IMR-90 (cell line): ENCODE results near the gene ADAM33.

Experiments used
- CEBPB ChIP-seq: IDR thresholded peaks from 2 replicates; pipeline ENCODE4 v1.6.1; 2012; ENCODE audit warnings: low read depth, low read length, improper control_type of control experiment
- CHD1 ChIP-seq: IDR thresholded peaks from 2 replicates; pipeline ENCODE4 v1.6.1; 2012; ENCODE audit warnings: low read depth, low read length, improper control_type of control experiment
- FOS ChIP-seq: fragments of 150-350 bp; IDR thresholded peaks from 2 replicates; pipeline ENCODE4 v1.6.1; 2016; ENCODE audit warnings: low read depth, low read length
- MAFK ChIP-seq: IDR thresholded peaks from 2 replicates; pipeline ENCODE4 v1.6.1; 2012; ENCODE audit warnings: low read depth, low read length, improper control_type of control experiment
- MXI1 ChIP-seq: IDR thresholded peaks from 2 replicates; pipeline ENCODE4 v1.6.1; 2012; ENCODE audit warnings: low read depth, mild to moderate bottlenecking, low read length, moderate library complexity, borderline replicate concordance
- NFE2L2 ChIP-seq: fragments of 150-350 bp; IDR thresholded peaks from 2 replicates; pipeline ENCODE4 v1.6.1; 2016; ENCODE audit warnings: low read depth, mild to moderate bottlenecking, low read length
- POLR2A ChIP-seq: IDR thresholded peaks from 2 replicates; pipeline ENCODE4 v1.6.1; 2012; ENCODE audit warnings: mild to moderate bottlenecking, low read depth, low read length
- RAD21 ChIP-seq: IDR thresholded peaks from 2 replicates; pipeline ENCODE4 v1.6.1; 2012; ENCODE audit warnings: low read length, improper control_type of control experiment
- RCOR1 ChIP-seq: IDR thresholded peaks from 2 replicates; pipeline ENCODE4 v1.6.1; 2012; ENCODE audit warnings: mild to moderate bottlenecking, low read length, improper control_type of control experiment; ENCODE audit not compliant: insufficient replicate concordance
- RFX5 ChIP-seq: IDR thresholded peaks from 2 replicates; pipeline ENCODE4 v1.8.0; 2012; ENCODE audit warnings: low read depth, mild to moderate bottlenecking, low read length, moderate library complexity
- SMC3 ChIP-seq: fragments of 150-350 bp; IDR thresholded peaks from 2 replicates; pipeline ENCODE4 v1.6.1; 2016; ENCODE audit warnings: low read depth, mild to moderate bottlenecking, antibody characterized with exemption, low read length, moderate library complexity
- USF2 ChIP-seq: fragments of 150-350 bp; IDR thresholded peaks from 2 replicates; pipeline ENCODE4 v1.6.1; 2017; ENCODE audit warnings: mild to moderate bottlenecking, antibody characterized with exemption, low read length, low read depth
- TF ChIP-seq, protein P1 (sequence below): conservative IDR thresholded peaks from 2 replicates; pipeline ENCODE4 v1.5.1; 2012; ENCODE audit warnings: mild to moderate bottlenecking, low read depth, low read length, improper control_type of control experiment
- TF ChIP-seq, protein P2 (sequence below): fragments of 150-350 bp; IDR thresholded peaks from 2 replicates; pipeline ENCODE4 v1.6.1; 2016; ENCODE audit warnings: low read depth, mild to moderate bottlenecking, low read length, moderate library complexity, borderline replicate concordance

GRCh38 chr20:3629893-3630292 is 51.9 kb downstream of the ADAM33 start:
- TF ChIP-seq, protein P1, sequence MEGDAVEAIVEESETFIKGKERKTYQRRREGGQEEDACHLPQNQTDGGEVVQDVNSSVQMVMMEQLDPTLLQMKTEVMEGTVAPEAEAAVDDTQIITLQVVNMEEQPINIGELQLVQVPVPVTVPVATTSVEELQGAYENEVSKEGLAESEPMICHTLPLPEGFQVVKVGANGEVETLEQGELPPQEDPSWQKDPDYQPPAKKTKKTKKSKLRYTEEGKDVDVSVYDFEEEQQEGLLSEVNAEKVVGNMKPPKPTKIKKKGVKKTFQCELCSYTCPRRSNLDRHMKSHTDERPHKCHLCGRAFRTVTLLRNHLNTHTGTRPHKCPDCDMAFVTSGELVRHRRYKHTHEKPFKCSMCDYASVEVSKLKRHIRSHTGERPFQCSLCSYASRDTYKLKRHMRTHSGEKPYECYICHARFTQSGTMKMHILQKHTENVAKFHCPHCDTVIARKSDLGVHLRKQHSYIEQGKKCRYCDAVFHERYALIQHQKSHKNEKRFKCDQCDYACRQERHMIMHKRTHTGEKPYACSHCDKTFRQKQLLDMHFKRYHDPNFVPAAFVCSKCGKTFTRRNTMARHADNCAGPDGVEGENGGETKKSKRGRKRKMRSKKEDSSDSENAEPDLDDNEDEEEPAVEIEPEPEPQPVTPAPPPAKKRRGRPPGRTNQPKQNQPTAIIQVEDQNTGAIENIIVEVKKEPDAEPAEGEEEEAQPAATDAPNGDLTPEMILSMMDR: no peak
- TF ChIP-seq POLR2A: no peak
- TF ChIP-seq FOS: no peak
- no peak for TF ChIP-seq SMC3
- TF ChIP-seq MXI1: no peak
- TF ChIP-seq RFX5: no peak
- TF ChIP-seq CEBPB: no peak
- no peak for TF ChIP-seq USF2
- no peak for TF ChIP-seq CHD1
- no peak for TF ChIP-seq MAFK
- TF ChIP-seq RAD21: no peak
- TF ChIP-seq, protein P2, sequence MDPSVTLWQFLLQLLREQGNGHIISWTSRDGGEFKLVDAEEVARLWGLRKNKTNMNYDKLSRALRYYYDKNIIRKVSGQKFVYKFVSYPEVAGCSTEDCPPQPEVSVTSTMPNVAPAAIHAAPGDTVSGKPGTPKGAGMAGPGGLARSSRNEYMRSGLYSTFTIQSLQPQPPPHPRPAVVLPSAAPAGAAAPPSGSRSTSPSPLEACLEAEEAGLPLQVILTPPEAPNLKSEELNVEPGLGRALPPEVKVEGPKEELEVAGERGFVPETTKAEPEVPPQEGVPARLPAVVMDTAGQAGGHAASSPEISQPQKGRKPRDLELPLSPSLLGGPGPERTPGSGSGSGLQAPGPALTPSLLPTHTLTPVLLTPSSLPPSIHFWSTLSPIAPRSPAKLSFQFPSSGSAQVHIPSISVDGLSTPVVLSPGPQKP: no peak
- no peak for TF ChIP-seq NFE2L2
- no peak for TF ChIP-seq RCOR1
